SJSA1 (cell line): ENCODE data around the gene TANGO2. TPM values are rescaled to one million over a fixed set of nuclear protein-coding genes. Genes with fewer than 3 reads are reported as not detected.

Experiments used
- DNase-seq, 2 experiments: peaks; one replicate each; pipeline ENCODE4 v3.0.0-alpha.2; 2015 to 2020; ENCODE audit warnings: low spot score in 2 of 2, low read depth in 1 of 2
- H3K27ac ChIP-seq: fragments of 250-450 bp; sonication (Bioruptor Pico); 2 replicates; pipeline ENCODE4 v1.5.1; 2020; ENCODE audit warnings: mild to moderate bottlenecking, moderate library complexity
- H3K27me3 ChIP-seq: fragments of 250-450 bp; sonication (Bioruptor Pico); replicated peaks from 2 replicates; pipeline ENCODE4 v1.5.1; 2020; ENCODE audit warnings: mild to moderate bottlenecking, moderate library complexity
- H3K36me3 ChIP-seq: fragments of 250-450 bp; sonication (Bioruptor Pico); 2 replicates; pipeline ENCODE4 v1.5.1; 2020; ENCODE audit warnings: mild to moderate bottlenecking
- H3K4me1 ChIP-seq: fragments of 250-450 bp; sonication (Bioruptor Pico); replicated peaks from 2 replicates; pipeline ENCODE4 v1.6.1; 2021; ENCODE audit warnings: mild to moderate bottlenecking
- H3K4me3 ChIP-seq: fragments of 250-450 bp; sonication (Bioruptor Pico); 2 replicates; pipeline ENCODE4 v1.5.1; 2020; ENCODE audit warnings: mild to moderate bottlenecking
- H3K9me3 ChIP-seq: fragments of 250-450 bp; sonication (Bioruptor Pico); replicated peaks from 2 replicates; pipeline ENCODE4 v1.5.1; 2020; ENCODE audit warnings: mild to moderate bottlenecking
- total RNA-seq: library from RNA; depleted of rRNA; stranded (reverse); fragments of >200 nt; shearing (Covaris generic); gene quantifications from 2 replicates; pipeline ENCODE4 v1.2.3, GENCODE V29; 2014

The TANGO2 gene
- total RNA-seq, 1 experiment from 2014 or later: 36.9 TPM

DNA sequence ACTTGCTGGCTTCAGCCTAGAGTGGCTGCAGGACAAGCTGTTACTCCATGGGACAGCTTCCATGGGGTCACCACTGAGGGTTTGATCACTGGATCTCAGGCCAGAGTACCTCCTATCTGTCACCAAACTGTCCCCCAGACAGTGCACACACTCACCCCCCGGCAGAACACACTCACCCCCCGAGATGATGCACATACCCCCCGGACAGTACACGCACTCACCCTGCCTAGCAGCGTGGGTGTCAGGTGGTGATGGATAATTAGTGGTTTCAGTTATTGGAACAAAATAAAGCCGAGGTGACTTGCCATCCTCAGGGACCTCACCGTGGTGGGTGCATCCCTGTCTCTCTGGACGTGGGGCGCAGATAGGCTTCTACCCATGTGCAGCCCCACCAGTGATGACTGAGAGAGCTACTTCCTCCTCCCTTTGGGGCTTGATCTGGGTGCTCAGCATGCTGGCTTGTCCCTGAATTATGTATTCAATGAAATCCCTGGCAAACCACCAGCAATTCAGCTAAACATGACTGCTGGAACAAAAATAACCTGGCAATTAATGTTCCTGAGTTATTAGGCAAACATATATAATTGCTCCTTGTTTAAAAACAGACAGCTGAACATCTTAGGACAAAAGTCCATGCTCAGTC, 18.9 kb downstream of the TANGO2 start:
- DNase-seq: no peak
- Histone ChIP-seq H3K36me3 (peaks cover 27% of the 10 kb centered on the region), H3K4me3 (no peak overlapping the region), H3K9me3 (no peaks in the 10 kb centered on the region), H3K27me3 (no peaks in the 10 kb centered on the region), H3K4me1 (no peaks in the 10 kb centered on the region), H3K27ac (no peak overlapping the region)

DNA sequence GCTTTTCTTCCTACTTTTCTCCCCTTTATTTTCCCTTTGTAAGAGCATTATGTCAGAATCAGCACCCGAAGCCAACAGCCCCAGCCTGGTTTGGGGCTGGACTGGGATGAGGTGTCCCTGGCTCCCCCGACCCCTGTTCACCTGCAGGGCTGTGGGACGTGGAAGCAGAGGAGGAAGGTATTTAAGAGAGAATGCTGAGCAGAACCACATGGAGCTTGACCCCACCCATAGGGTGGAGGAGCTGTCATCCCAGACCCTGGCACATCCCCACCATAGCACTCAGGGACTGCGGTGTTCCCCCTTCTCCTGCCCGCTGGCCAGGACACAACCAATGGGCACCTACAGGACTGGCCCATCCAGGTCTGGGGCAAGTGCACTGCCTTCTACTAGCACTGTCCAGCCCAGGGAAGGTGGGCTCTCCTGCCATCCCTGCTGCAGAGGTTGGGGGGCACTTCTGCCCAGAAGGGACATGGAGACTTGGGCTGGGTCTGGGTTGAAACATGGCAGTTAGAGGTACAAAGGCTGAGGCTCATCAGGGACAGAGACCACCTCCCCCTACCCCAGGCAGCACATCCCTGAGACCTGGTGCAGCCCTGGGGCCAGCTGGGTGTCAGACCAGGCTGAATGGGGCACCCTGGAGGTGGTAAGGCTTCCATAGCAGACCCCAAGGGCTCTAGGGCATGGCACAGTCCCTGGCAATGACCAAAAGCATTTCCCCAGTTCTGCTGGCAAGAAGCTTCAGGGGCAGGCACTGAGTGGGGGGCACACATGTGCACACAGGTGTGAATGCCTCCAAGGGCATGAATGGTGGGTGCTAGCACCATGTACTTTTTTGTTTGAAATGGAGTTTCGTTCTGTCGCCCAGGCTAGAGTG, 19.7 kb downstream of the TANGO2 start:
- no peaks in the 10 kb centered on the region for H3K27me3 ChIP-seq
- no peak overlapping the region for H3K27ac ChIP-seq
- no peak overlapping the region for H3K4me3 ChIP-seq
- no peaks in the 10 kb centered on the region for H3K9me3 ChIP-seq
- no peaks in the 10 kb centered on the region for H3K4me1 ChIP-seq
- no peak for DNase-seq
- H3K36me3 ChIP-seq: peaks cover 27% of the 10 kb centered on the region

DNA sequence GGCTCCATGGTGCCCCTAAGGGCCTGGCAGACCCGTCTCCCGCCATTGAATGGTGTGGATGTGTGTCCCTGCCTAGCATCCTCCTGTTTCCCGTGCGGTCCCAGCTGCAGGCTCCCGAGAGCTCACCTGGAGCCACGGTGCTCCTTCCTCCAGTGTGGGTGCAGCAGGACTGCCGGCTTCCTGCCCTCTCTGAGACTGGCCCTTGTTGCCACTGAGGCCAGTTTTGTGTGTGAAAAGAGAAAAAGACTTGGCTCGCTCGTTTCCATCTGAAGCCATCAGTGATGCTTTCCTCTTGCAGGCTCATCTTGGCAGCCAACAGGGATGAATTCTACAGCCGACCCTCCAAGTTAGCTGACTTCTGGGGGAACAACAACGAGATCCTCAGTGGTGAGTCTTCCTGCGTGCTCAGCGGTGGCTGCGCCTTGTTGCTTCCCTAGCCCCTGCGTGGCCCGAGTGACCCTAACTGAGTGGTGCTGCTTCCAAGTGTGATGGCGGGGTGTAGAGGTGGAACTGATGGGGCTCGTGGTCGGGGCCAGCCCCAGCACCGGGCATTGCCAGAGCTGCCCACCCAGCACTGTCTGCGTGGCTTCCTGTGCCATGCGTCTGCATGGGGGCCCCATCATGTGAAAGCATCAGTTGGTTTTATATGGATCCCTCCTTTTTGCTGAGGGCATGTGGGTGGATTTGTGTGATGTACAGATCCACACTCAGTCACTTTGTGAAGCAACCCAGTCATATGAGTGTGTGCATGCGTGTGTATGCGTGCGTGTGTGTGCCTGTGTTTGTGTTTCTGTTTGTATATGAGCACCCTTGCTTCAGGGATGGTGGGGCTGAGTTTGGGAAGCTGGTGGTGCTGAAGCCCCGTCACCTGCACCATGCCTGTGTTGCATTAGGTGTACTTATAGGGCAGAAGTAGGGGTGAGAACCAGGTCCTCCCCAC, 22.4 kb downstream of the TANGO2 start:
- no peak overlapping the region for H3K27ac ChIP-seq
- peaks cover 7% of the 10 kb centered on the region; the same call in 1 of the 2 replicates for H3K9me3 ChIP-seq
- DNase-seq: peak in 1 of 2 experiments; percentile 40
- H3K36me3 ChIP-seq: peaks cover 32% of the 10 kb centered on the region
- no peaks in the 10 kb centered on the region for H3K27me3 ChIP-seq
- H3K4me1 ChIP-seq: no peaks in the 10 kb centered on the region
- H3K4me3 ChIP-seq: no peak overlapping the region

DNA sequence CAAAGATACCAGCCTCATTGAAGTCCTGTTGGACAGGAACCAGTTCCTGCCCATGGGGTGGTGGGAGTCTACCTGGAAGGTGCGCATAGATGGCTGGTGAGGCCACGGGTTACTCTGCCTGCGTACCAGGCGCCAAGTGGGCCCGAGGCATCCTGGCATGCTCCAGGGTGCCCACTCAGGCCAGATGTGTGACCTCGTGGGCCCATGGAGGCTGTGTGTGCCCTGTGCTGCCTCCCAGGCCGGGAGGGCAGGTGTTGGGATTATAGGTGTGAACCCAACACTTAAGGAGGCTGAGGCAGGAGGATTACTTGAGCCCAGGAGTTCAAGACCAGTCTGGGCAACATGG, 23.1 kb downstream of the TANGO2 start:
- Histone ChIP-seq H3K9me3 (peaks cover 7% of the 10 kb centered on the region; the same call in 1 of the 2 replicates), H3K27ac (no peak overlapping the region), H3K4me1 (no peaks in the 10 kb centered on the region), H3K27me3 (no peaks in the 10 kb centered on the region), H3K4me3 (no peak overlapping the region), H3K36me3 (peaks cover 36% of the 10 kb centered on the region)
- DNase-seq: peak in 1 of 2 experiments; percentile 38

DNA sequence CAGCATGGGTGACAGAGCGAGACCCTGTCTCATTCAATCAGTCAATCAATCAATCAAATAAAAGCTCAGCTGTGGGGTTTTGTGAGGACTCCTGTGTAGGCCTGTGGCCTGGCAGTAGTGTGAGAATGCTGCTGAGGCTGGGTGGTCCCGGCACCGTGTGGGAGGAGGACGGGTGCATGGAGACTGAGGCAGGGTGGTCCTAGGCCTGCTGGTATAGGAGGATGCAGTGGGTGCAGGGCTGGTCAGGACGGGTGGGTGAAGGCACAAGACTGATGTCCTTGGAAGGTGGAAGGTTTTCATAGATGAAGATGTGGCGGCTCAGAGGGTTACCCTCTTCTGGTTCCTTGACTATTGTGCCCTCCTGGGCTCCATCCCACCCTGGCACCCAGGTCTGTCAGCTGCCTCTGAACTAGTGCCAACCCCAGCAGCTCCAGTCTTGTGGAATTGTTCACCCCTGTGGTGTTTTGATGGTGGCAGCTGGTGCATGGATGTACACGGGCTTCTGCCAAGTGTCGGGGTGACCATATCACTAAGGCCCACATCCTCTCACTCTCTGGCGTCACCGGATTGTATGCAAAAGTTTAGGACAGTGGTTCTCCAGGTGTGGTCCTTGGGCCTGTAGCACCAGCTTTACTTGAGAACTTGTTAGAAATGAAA, 23.7 kb downstream of the TANGO2 start:
- no peak overlapping the region for H3K27ac ChIP-seq
- no peaks in the 10 kb centered on the region for H3K4me1 ChIP-seq
- DNase-seq: no peak
- no peak overlapping the region for H3K4me3 ChIP-seq
- peaks cover 38% of the 10 kb centered on the region for H3K36me3 ChIP-seq
- H3K27me3 ChIP-seq: no peaks in the 10 kb centered on the region
- H3K9me3 ChIP-seq: peaks cover 7% of the 10 kb centered on the region; the same call in 1 of the 2 replicates

DNA sequence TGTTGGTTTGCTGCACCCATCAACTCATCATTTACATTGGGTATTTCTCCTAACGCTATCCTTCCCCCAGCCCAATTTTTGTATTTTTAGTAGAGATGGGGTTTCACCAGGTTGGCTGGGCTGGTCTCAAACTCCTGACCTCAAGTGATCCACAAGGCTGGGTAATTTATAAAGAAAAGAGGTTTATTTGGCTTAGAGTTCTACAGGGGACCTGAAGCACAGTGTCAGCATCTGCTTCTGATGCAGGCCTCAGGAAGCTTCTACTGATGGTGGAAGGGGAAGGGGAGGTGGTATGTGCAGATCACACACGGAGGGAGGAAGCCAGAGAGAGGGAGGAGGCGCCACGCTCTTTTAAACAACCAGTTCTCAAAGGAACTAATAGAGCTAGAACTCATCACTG, 25.8 kb downstream of the TANGO2 start:
- no peak for DNase-seq
- H3K27me3 ChIP-seq: no peaks in the 10 kb centered on the region
- no peak overlapping the region for H3K4me3 ChIP-seq
- H3K4me1 ChIP-seq: no peaks in the 10 kb centered on the region
- H3K36me3 ChIP-seq: peaks cover 38% of the 10 kb centered on the region
- peaks cover 7% of the 10 kb centered on the region; the same call in 1 of the 2 replicates for H3K9me3 ChIP-seq
- no peak overlapping the region for H3K27ac ChIP-seq

DNA sequence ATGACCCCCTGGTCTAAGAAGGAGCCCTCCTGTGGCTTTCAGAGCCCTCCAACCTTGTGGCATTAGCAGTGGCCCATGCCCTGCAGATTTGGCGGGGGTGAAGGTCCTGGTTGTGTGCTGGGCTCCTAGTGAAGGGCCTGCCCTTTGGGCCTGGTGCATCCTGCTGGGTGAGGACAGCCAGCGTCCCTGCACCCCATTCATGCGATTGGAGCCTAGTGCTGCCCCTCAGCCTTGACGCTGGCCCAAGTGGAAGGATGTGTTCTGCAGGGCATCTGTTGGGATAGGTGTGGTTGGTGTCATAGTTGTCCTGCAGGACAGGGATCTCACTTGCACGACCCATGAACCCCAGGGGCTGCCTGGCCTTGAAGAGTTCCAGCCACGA, 31.0 kb downstream of the TANGO2 start:
- Histone ChIP-seq H3K4me3 (no peak overlapping the region), H3K27ac (no peak overlapping the region)

DNA sequence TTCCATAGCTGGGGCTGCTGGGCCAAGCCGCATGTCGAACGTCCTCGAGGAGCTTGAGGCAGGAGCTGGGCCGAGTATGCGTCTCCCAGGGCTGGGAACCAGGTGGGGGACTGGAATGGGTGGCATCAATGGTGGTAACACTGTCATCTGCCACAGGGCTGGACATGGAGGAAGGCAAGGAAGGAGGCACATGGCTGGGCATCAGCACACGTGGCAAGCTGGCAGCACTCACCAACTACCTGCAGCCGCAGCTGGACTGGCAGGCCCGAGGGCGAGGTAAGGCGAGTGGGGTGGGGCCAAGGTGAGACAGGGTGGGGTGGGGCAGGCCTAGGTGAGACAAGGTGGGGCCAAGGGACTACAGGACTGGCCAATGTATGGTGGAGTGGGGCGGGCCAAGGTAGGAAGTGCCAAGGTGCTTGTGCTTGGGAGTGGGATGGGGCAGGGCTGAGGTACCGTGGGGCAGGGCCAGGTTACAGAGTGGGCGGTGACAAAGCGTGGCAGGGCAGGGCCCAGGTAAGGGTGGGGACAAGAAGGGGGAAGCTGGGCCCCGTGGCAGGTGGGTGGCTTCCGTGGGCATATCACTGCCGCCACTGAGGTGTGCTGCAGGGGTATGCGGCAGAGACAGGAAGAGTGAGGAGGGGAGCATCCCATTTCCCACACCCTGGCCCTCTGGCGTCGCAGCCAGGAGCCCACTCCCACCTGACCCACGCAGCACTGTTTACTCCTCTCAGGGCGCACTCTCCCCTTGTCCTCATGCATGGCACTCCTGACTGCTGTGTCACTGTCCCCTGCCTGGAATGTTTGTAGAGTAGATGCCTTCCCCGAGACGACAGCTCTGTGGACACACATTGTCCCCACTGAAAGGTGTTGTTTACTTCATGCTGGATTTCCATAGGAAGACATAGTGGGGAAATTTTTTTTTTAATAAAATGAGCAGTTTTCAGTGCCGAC, 31.7 kb downstream of the TANGO2 start:
- Histone ChIP-seq H3K4me1 (no peaks in the 10 kb centered on the region), H3K4me3 (no peak overlapping the region), H3K27me3 (no peaks in the 10 kb centered on the region), H3K9me3 (peaks cover 4% of the 10 kb centered on the region; the same call in 1 of the 2 replicates), H3K27ac (no peak overlapping the region), H3K36me3 (peaks cover 44% of the 10 kb centered on the region)
- DNase-seq: no peak

More for the DNA sequence above, 31.0 kb downstream of the TANGO2 start:
- Histone ChIP-seq H3K27me3 (no peaks in the 10 kb centered on the region), H3K36me3 (peaks cover 41% of the 10 kb centered on the region), H3K9me3 (peaks cover 7% of the 10 kb centered on the region; the same call in 1 of the 2 replicates), H3K4me1 (no peaks in the 10 kb centered on the region)
- no peak for DNase-seq

DNA sequence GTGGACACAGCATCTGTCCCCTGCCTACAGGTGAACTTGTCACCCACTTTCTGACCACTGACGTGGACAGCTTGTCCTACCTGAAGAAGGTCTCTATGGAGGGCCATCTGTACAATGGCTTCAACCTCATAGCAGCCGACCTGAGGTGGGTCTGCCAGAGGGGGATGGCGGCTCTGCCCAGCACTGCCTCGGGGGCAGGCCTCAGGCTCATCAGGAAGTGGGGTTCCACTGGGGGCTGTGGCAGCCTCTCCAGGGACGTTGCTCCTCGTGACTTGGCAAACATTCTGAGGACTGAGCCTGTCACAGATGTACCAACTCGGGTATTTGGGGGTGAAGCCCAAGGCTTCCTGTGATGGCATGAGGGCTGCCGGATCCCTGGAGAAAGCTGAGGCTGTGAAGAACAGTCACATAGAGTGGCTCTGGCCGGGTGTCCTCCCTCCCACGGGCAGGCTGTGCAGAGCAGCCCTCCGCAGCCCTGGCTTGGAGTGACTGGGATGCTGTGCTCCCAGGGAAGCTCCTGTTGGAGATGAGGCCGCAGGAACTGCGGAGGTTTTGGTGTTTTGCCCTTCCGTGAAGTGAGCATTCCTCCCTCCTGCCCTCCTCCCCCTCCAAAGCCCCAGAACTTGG, 32.6 kb downstream of the TANGO2 start:
- Histone ChIP-seq H3K27ac (no peak overlapping the region), H3K4me3 (no peak overlapping the region), H3K36me3 (peaks cover 36% of the 10 kb centered on the region), H3K9me3 (no peaks in the 10 kb centered on the region), H3K27me3 (no peaks in the 10 kb centered on the region), H3K4me1 (no peaks in the 10 kb centered on the region)
- DNase-seq: no peak

DNA sequence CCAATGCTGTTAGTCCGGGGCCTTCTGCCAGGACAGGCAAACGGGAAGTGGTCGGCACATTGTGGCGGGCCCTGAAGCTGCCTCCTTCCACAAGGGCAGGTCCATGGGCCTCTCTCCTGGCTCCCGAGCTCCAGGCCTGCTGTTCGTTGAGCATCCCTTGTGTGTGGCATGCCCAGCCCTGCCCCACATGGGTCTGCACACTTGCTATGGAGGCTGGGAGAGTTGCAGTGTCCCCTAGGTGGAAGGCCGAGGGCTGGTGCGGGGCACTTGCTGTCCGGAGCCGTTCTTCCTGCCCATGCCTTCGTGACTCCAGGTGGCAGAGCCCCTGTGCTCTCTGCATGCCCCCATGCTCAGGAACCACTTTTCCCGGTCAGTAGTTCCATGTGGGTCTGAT, 33.1 kb downstream of the TANGO2 start:
- H3K4me3 ChIP-seq: no peak overlapping the region
- no peak for DNase-seq
- H3K4me1 ChIP-seq: no peaks in the 10 kb centered on the region
- peaks cover 31% of the 10 kb centered on the region for H3K36me3 ChIP-seq
- H3K27me3 ChIP-seq: no peaks in the 10 kb centered on the region
- no peaks in the 10 kb centered on the region for H3K9me3 ChIP-seq
- H3K27ac ChIP-seq: no peak overlapping the region

DNA sequence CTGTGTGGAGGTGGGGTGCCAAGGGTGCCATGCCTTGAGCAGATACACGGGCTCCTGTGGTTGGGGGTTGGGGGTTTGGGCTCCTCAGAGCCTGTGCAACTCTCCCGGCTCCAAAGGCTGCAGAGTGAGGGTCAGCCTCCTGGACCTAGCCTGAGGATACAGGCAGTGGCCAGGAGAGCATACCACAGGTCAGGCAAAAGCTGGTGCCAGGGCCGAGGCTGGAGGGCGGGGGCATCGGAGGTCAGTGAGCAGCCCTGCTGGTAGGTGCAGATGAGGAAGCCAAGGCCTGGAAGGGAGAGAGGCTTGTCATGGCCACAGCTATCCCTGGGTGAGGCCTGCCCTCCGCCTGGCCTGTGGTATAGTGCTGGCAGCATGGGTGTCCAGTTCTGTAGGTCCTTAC, 33.6 kb downstream of the TANGO2 start:
- Histone ChIP-seq H3K4me3 (no peak overlapping the region), H3K4me1 (no peaks in the 10 kb centered on the region), H3K9me3 (no peaks in the 10 kb centered on the region), H3K27ac (no peak overlapping the region), H3K36me3 (peaks cover 33% of the 10 kb centered on the region), H3K27me3 (no peaks in the 10 kb centered on the region)
- no peak for DNase-seq

DNA sequence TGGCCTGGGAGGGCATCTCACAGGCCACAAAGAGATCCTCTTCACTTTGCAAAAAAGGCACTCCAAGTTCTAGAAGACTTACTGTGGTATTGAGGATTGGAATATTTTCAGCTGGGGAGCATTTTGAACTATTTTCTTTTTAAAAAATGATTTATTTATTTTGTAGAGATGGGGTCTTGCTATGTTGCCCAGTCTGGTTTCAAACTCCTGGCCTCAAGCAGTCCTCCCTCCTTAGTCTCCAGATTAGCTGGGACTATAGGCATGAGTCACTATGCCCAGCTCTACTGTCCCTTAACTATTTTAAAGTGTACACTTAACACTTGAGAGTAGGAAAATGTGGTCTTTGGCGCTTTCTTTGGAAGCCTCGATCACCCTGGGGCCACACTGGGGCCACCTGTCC, 34.2 kb downstream of the TANGO2 start:
- Histone ChIP-seq H3K4me1 (no peaks in the 10 kb centered on the region), H3K9me3 (no peaks in the 10 kb centered on the region), H3K27ac (no peak overlapping the region), H3K27me3 (no peaks in the 10 kb centered on the region), H3K4me3 (no peak overlapping the region), H3K36me3 (peaks cover 33% of the 10 kb centered on the region)
- DNase-seq: no peak
